Loucy (cell line): ENCODE measurements around the gene NPC1.

Experiments used
- H2AFZ ChIP-seq: fragments of 200-600 bp; sonication (generic); 2 replicates; pipeline ENCODE4 v1.6.0; 2016; ENCODE audit warnings: antibody characterized with exemption, mild to moderate bottlenecking, low read length, moderate library complexity
- H3F3A ChIP-seq: fragments of 200-600 bp; 2 replicates; pipeline ENCODE4 v1.6.0; 2016; ENCODE audit warnings: antibody characterized with exemption, low read depth, mild to moderate bottlenecking
- H3K27me3 ChIP-seq: fragments of 200-600 bp; sonication (generic); 2 replicates; pipeline ENCODE4 v1.6.1; 2014; ENCODE audit warnings: low read length, mild to moderate bottlenecking; ENCODE audit not compliant: insufficient read depth, poor library complexity, severe bottlenecking
- H3K36me3 ChIP-seq: fragments of 200-600 bp; sonication (generic); 2 replicates; pipeline ENCODE4 v1.6.1; 2016; ENCODE audit warnings: low read length; ENCODE audit not compliant: insufficient read depth
- H3K4me1 ChIP-seq: fragments of 200-600 bp; sonication (generic); 2 replicates; pipeline ENCODE4 v1.5.1; 2014; ENCODE audit warnings: low read length, mild to moderate bottlenecking; ENCODE audit not compliant: insufficient read depth, poor library complexity, severe bottlenecking
- H3K4me2 ChIP-seq: fragments of 200-600 bp; sonication (generic); 2 replicates; pipeline ENCODE4 v1.6.0; 2014; ENCODE audit warnings: antibody characterized with exemption, low read length, low read depth, mild to moderate bottlenecking; ENCODE audit not compliant: poor library complexity, severe bottlenecking
- H3K4me3 ChIP-seq: fragments of 200-600 bp; sonication (generic); 2 replicates; pipeline ENCODE4 v1.5.1; 2014; ENCODE audit warnings: low read length, mild to moderate bottlenecking, mixed read lengths; ENCODE audit not compliant: poor library complexity, severe bottlenecking
- H3K79me2 ChIP-seq: fragments of 200-600 bp; sonication (generic); 2 replicates; pipeline ENCODE4 v1.6.1; 2014; ENCODE audit warnings: low read length; ENCODE audit not compliant: insufficient read depth
- H3K9ac ChIP-seq: fragments of 200-600 bp; sonication (generic); 2 replicates; pipeline ENCODE4 v1.6.0; 2014; ENCODE audit warnings: mild to moderate bottlenecking, low read depth, low read length, moderate library complexity; ENCODE audit not compliant: poor library complexity, severe bottlenecking
- H3K9me2 ChIP-seq: fragments of 200-600 bp; sonication (generic); replicated peaks from 2 replicates; pipeline ENCODE4 v1.6.1; 2016; ENCODE audit warnings: low read depth, low read length, mixed read lengths
- H3K9me3 ChIP-seq: fragments of 200-600 bp; sonication (generic); 2 replicates; pipeline ENCODE4 v1.6.1; 2014; ENCODE audit warnings: mild to moderate bottlenecking, antibody characterized with exemption, low read length, low read depth; ENCODE audit not compliant: insufficient read depth
- H4K20me1 ChIP-seq: fragments of 200-600 bp; sonication (generic); 2 replicates; pipeline ENCODE4 v1.6.0; 2014; ENCODE audit warnings: antibody characterized with exemption, low read length, mild to moderate bottlenecking; ENCODE audit not compliant: insufficient read depth, poor library complexity, severe bottlenecking
- EZH2phosphoT487 ChIP-seq: fragments of 200-600 bp; IDR thresholded peaks from 2 replicates; pipeline ENCODE4 v1.6.1; 2018; ENCODE audit warnings: antibody characterized with exemption, mild to moderate bottlenecking, moderate library complexity, borderline replicate concordance
- TF ChIP-seq, protein P1 (sequence below): fragments of 200-600 bp; sonication (generic); conservative IDR thresholded peaks from 2 replicates; pipeline ENCODE4 v1.5.1; 2014; ENCODE audit warnings: mild to moderate bottlenecking, antibody characterized with exemption, low read length

NPC1 gene

DNA sequence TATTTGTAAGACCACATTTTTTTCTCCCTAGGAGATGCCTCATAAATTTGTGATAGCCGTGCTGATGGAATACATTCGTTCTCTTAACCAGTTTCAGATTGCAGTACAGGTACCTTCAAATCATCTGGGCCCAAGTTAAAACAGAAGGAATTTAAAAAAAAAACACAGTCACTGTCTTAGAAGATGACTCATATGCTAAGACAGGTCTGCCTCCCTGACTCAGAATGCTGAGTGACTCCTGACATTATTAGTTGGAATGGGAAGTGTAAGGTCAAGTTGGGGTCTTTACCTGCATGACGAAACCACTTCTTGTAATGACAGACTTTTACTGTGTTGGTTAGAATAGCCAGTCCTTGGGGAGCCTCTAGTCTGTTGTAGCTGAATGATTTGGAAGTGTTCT, 56.7 kb downstream of the NPC1 start:
- Histone ChIP-seq H3K27me3 (no peaks in the 10 kb centered on the region), H3K9me2 (no peaks in the 10 kb centered on the region), H3K4me2 (no peak overlapping the region), H3K9ac (no peak overlapping the region), H3K9me3 (no peaks in the 10 kb centered on the region), H3K36me3 (peaks cover 89% of the 10 kb centered on the region), H2AFZ (no peak overlapping the region), H3K4me3 (no peak overlapping the region), H3K79me2 (no peaks in the 10 kb centered on the region), H3K4me1 (no peaks in the 10 kb centered on the region), H3F3A (no peaks in the 10 kb centered on the region), H4K20me1 (no peaks in the 10 kb centered on the region)
- TF ChIP-seq EZH2phosphoT487 = no peak
- TF ChIP-seq, protein P1, sequence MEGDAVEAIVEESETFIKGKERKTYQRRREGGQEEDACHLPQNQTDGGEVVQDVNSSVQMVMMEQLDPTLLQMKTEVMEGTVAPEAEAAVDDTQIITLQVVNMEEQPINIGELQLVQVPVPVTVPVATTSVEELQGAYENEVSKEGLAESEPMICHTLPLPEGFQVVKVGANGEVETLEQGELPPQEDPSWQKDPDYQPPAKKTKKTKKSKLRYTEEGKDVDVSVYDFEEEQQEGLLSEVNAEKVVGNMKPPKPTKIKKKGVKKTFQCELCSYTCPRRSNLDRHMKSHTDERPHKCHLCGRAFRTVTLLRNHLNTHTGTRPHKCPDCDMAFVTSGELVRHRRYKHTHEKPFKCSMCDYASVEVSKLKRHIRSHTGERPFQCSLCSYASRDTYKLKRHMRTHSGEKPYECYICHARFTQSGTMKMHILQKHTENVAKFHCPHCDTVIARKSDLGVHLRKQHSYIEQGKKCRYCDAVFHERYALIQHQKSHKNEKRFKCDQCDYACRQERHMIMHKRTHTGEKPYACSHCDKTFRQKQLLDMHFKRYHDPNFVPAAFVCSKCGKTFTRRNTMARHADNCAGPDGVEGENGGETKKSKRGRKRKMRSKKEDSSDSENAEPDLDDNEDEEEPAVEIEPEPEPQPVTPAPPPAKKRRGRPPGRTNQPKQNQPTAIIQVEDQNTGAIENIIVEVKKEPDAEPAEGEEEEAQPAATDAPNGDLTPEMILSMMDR = no peak

DNA sequence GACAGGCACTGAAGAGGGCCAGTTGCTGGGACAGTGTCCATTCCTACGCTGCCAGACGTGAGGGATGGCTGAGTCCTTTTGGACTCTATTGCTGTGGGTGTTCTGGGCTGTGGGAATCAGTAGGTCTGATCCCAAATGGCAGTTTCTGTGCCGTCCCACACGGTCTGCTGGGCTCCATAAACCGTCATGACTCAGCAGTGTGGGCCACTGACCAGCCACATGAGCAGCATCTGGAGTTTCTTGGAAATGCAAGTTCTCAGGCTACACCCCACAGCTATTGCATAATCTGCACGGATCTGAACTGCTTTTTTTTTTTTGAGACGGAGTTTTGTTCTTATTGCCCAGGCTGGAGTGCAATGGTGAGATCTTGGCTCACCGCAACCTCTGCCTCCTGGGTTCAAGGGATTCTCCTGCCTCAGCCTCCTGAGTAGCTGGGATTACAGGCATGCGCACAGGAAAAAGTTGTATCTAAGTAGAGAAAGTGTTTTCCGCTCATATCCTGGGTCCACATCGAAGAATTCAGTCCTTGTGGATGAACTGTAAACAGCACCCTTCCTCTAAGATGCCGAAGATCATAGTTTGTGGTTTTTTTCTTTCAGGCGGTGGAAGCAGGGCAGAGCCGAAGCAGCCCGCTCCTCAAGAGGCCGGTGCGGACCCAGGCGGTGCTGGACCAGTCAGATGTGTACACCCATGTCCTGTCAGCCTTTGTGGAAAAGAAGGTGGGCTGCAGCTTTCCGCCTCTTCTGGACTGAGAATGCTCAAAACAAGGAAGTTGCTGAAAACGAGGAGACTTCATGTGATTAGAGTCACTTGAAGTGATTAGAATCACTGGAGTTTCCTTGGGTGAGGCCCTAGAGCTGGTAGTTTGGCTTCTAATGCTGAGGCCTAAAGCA, 57.5 kb downstream of the NPC1 start:
- no peaks in the 10 kb centered on the region for H3K4me1 ChIP-seq
- H3K9me3 ChIP-seq = no peaks in the 10 kb centered on the region
- H3K4me2 ChIP-seq = no peak overlapping the region
- H4K20me1 ChIP-seq = no peaks in the 10 kb centered on the region
- H3F3A ChIP-seq = no peaks in the 10 kb centered on the region
- no peak overlapping the region for H3K4me3 ChIP-seq
- no peak for TF ChIP-seq EZH2phosphoT487
- TF ChIP-seq, protein P1 = no peak
- peaks cover 89% of the 10 kb centered on the region for H3K36me3 ChIP-seq
- H3K9ac ChIP-seq = no peak overlapping the region
- no peaks in the 10 kb centered on the region for H3K27me3 ChIP-seq
- H3K79me2 ChIP-seq = no peaks in the 10 kb centered on the region
- H3K9me2 ChIP-seq = no peaks in the 10 kb centered on the region
- no peak overlapping the region for H2AFZ ChIP-seq

DNA sequence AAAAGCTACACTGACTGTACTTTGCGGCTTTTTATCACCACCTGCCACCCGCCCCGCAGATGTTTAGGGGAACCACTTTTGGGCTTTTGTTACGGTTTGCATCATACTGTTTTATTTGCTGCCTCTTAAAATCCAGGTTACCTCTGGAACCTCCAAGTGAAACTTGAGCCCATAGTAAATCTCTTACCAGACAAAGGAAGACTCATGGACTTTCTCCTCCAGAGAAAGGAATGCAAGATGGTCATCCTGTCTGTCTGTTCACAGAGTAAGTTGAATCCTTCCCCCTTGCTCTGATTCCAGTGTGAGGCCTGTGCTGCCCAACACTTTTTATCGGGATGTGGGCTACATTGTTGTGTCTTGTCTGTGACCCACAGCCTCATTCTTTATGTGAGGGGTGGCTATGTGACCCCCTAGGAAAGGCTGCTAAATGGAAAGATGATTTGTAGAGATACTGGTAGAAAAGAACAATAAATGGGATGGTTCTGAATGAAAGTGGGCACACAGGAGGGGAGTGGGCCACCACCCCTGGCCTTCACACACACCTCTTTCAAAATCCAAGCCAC, 59.7 kb downstream of the NPC1 start:
- Histone ChIP-seq H3K4me1 (no peaks in the 10 kb centered on the region), H3K4me2 (no peak overlapping the region), H3K9me3 (no peaks in the 10 kb centered on the region), H3K36me3 (peaks cover 87% of the 10 kb centered on the region), H2AFZ (no peak overlapping the region), H4K20me1 (no peaks in the 10 kb centered on the region), H3K79me2 (no peaks in the 10 kb centered on the region), H3K4me3 (no peak overlapping the region), H3K9me2 (no peaks in the 10 kb centered on the region), H3F3A (no peaks in the 10 kb centered on the region), H3K27me3 (no peaks in the 10 kb centered on the region), H3K9ac (no peak overlapping the region)
- no peak for TF ChIP-seq EZH2phosphoT487
- TF ChIP-seq, protein P1 = no peak
